ENCODE data around the gene DEPDC1. TPM values are rescaled to one million over a fixed set of nuclear protein-coding genes. Genes with fewer than 3 reads are reported as not detected.

DEPDC1 gene
- total and polyA plus RNA-seq, 2 donors (not counting 1 experiment from before 2014, with no cell fraction given) = 0.03 to 0.07 TPM

GRCh38 chr1:68459796-68460195, 37.1 kb downstream of the DEPDC1 start:
- Mint-ChIP-seq H3K27me3 (peaks cover 21% of the 10 kb centered on the region), H3K4me3 (no peak overlapping the region), H3K4me1 (no peaks in the 10 kb centered on the region), H3K27ac (no peak overlapping the region), H3K9me3 (ENCODE audit: insufficient read depth) (peaks cover 8% of the 10 kb centered on the region)
- peaks cover 0 to 7% (median 4%) of the 10 kb centered on the region in 3 donors for H3K9me3 ChIP-seq (ENCODE audit: control extremely low read depth in 1 of 3, control insufficient read depth in 2 of 3, insufficient read depth in 1 of 3, low read length in 2 of 3)
- ATAC-seq (ENCODE audit: low read depth) (no peak), DNase-seq (no peak)
- no peak overlapping the region for H3K9ac ChIP-seq (ENCODE audit: low read length)
- no peak overlapping the region for H3K4me3 ChIP-seq (ENCODE audit: control extremely low read depth in 1 of 5, extremely low read depth in 1 of 5, insufficient read depth in 1 of 5, low read depth in 2 of 5, low read length in 4 of 5)
- H4K20me1 ChIP-seq (ENCODE audit: control insufficient read depth, insufficient read depth, low read length, poor library complexity, severe bottlenecking) = no peaks in the 10 kb centered on the region
- TF ChIP-seq CTCF (IDR thresholded peaks at IDR 0.05) (no peak), EZH2 (IDR thresholded peaks at IDR 0.05; ENCODE audit: borderline replicate concordance, insufficient read depth, low read depth, low read length, poor library complexity, severe bottlenecking) (no peak)
- no peak overlapping the region for H2AFZ ChIP-seq (ENCODE audit: insufficient read depth, low read depth, low read length, poor library complexity, severe bottlenecking)
- no peaks in the 10 kb centered on the region for H3K4me1 ChIP-seq (ENCODE audit: control insufficient read depth in 2 of 2, insufficient read depth in 2 of 2, low read length in 2 of 2)
- intact Hi-C loops (cut with micrococcal nuclease) = no loop called here
- no peak overlapping the region for H3K4me2 ChIP-seq (replicated peaks; ENCODE audit: low read depth, low read length, poor library complexity, severe bottlenecking)
- H3K27ac ChIP-seq (ENCODE audit: low read length in 2 of 2) = no peak overlapping the region
- H3K27me3 ChIP-seq (replicated peaks in 1 of 4; ENCODE audit: control extremely low read depth in 1 of 4, control insufficient read depth in 3 of 4, insufficient read depth in 4 of 4, low read length in 3 of 4) = peaks cover 0 to 2% (median 0%) of the 10 kb centered on the region in 4 experiments
- no peaks in the 10 kb centered on the region for H3K79me2 ChIP-seq (ENCODE audit: control insufficient read depth, insufficient read depth, low read length)
- ChIA-PET POLR2A (no interaction called here), CTCF (no interaction called here)
- H3K36me3 ChIP-seq (replicated peaks in 1 of 2; ENCODE audit: control extremely low read depth in 1 of 2, control insufficient read depth in 1 of 2, extremely low read depth in 1 of 2, insufficient read depth in 2 of 2, low read length in 1 of 2) = no peaks in the 10 kb centered on the region
- WGBS (ENCODE audit: insufficient coverage) = 91% methylated on average over 1 of the region's 1 CpG

GRCh38 chr1:68459091-68459490, 37.8 kb downstream of the DEPDC1 start:
- Mint-ChIP-seq H3K27me3 (peaks cover 14% of the 10 kb centered on the region), H3K9me3 (ENCODE audit: insufficient read depth) (peaks cover 4% of the 10 kb centered on the region), H3K4me3 (no peak overlapping the region), H3K4me1 (no peaks in the 10 kb centered on the region), H3K27ac (no peak overlapping the region)
- Histone ChIP-seq H3K4me1 (ENCODE audit: control insufficient read depth in 2 of 2, insufficient read depth in 2 of 2, low read length in 2 of 2) (no peaks in the 10 kb centered on the region), H3K4me3 (ENCODE audit: control extremely low read depth in 1 of 5, extremely low read depth in 1 of 5, insufficient read depth in 1 of 5, low read depth in 2 of 5, low read length in 4 of 5) (no peak overlapping the region), H3K27ac (ENCODE audit: low read length in 2 of 2) (no peak overlapping the region), H3K9me3 (ENCODE audit: control extremely low read depth in 1 of 3, control insufficient read depth in 2 of 3, insufficient read depth in 1 of 3, low read length in 2 of 3) (peaks cover 0 to 7% (median 2%) of the 10 kb centered on the region in 3 donors), H3K36me3 (replicated peaks in 1 of 2; ENCODE audit: control extremely low read depth in 1 of 2, control insufficient read depth in 1 of 2, extremely low read depth in 1 of 2, insufficient read depth in 2 of 2, low read length in 1 of 2) (no peaks in the 10 kb centered on the region), H3K4me2 (replicated peaks; ENCODE audit: low read depth, low read length, poor library complexity, severe bottlenecking) (no peak overlapping the region), H3K27me3 (replicated peaks in 1 of 4; ENCODE audit: control extremely low read depth in 1 of 4, control insufficient read depth in 3 of 4, insufficient read depth in 4 of 4, low read length in 3 of 4) (peaks cover 0 to 2% (median 0%) of the 10 kb centered on the region in 4 experiments), H3K9ac (ENCODE audit: low read length) (no peak overlapping the region), H2AFZ (ENCODE audit: insufficient read depth, low read depth, low read length, poor library complexity, severe bottlenecking) (no peak overlapping the region), H3K79me2 (ENCODE audit: control insufficient read depth, insufficient read depth, low read length) (no peaks in the 10 kb centered on the region), H4K20me1 (ENCODE audit: control insufficient read depth, insufficient read depth, low read length, poor library complexity, severe bottlenecking) (no peaks in the 10 kb centered on the region)
- TF ChIP-seq EZH2 (IDR thresholded peaks at IDR 0.05; ENCODE audit: borderline replicate concordance, insufficient read depth, low read depth, low read length, poor library complexity, severe bottlenecking) (no peak), CTCF (IDR thresholded peaks at IDR 0.05) (no peak)
- no peak for ATAC-seq (ENCODE audit: low read depth)
- WGBS (ENCODE audit: insufficient coverage) = 75% methylated on average over 1 of the region's 2 CpGs
- intact Hi-C loops (cut with micrococcal nuclease) = no loop called here
- POLR2A ChIA-PET = no interaction called here
- DNase-seq = no peak
- CTCF ChIA-PET = no interaction called here
